HG03066 (cell line): Measurements from ENCODE around the gene KLRB1.
"Not testable (repeated sequence)": the region's sequence is repeated elsewhere in the genome, so short reads cannot be mapped to it uniquely, and the experiment has no call there.

Experiments used
- ATAC-seq: cut with Tn5 transposase; IDR thresholded peaks from one replicate; pipeline ENCODE4 v1.9.1; 2021; ENCODE audit warnings: low read depth; ENCODE audit not compliant: unreplicated experiment

The KLRB1 gene

GRCh38 chr12:9607716-9608115, at the start of gene KLRB1:
KLRB1 (minus strand) TSS chr12:9607916; CDS start chr12:9607839, 77 bp downstream.
- no peak for ATAC-seq

- no peak for ATAC-seq
These were observed 43.6 kb upstream of the KLRB1 start for GRCh38 chr12:9651265-9651729.

- no peak for ATAC-seq
These were observed 42.4 kb upstream of the KLRB1 start for GRCh38 chr12:9650151-9650576.

- no peak for ATAC-seq
These were observed 41.8 kb upstream of the KLRB1 start for GRCh38 chr12:9649532-9649940.

GRCh38 chr12:9648701-9649531, 41.2 kb upstream of the KLRB1 start:
- ATAC-seq = no peak

- ATAC-seq = peak; percentile 63
These were observed 40.3 kb upstream of the KLRB1 start for GRCh38 chr12:9647825-9648700.

- peak; percentile 1 for ATAC-seq
These were observed 39.4 kb upstream of the KLRB1 start for GRCh38 chr12:9646794-9647781.

GRCh38 chr12:9644985-9645551, 37.4 kb upstream of the KLRB1 start:
- not testable (repeated sequence) for ATAC-seq

- ATAC-seq = no peak
These were observed 35.5 kb upstream of the KLRB1 start for GRCh38 chr12:9643266-9643660.

- no peak for ATAC-seq
These were observed 35.0 kb upstream of the KLRB1 start for GRCh38 chr12:9642606-9643265.

GRCh38 chr12:9640024-9640423, 32.3 kb upstream of the KLRB1 start:
- ATAC-seq = no peak

GRCh38 chr12:9636851-9637206, 29.1 kb upstream of the KLRB1 start:
- no peak for ATAC-seq

GRCh38 chr12:9636150-9636850, 28.6 kb upstream of the KLRB1 start:
- no peak for ATAC-seq

GRCh38 chr12:9634969-9635754, 27.4 kb upstream of the KLRB1 start:
- ATAC-seq = no peak

GRCh38 chr12:9634177-9634803, 26.6 kb upstream of the KLRB1 start:
- ATAC-seq = no peak

GRCh38 chr12:9632766-9633165, 25.1 kb upstream of the KLRB1 start:
- no peak for ATAC-seq

- ATAC-seq = no peak
These were observed 19.1 kb upstream of the KLRB1 start for GRCh38 chr12:9626821-9627220.

GRCh38 chr12:9626291-9626690, 18.6 kb upstream of the KLRB1 start:
- no peak for ATAC-seq
